Type B pancreatic cell (in vitro differentiated cells): Measurements from ENCODE around the gene FOXL2NB. TPM values are rescaled to one million over a fixed set of nuclear protein-coding genes. Genes with fewer than 3 reads are reported as not detected.
A peak's percentile ranks its signal among the peaks of the same experiment; 100 is the strongest.

Experiments
- DNase-seq: peaks from one replicate; pipeline ENCODE4 v3.0.0; 2021; ENCODE audit warnings: mixed read lengths; ENCODE audit not compliant: unreplicated experiment; ENCODE audit errors: extremely low spot score
- H3K27ac Mint-ChIP-seq: 2 replicates; pipeline ENCODE4 v1.8.0; 2021; ENCODE audit warnings: mild to moderate bottlenecking, mixed read lengths
- H3K27me3 Mint-ChIP-seq: 2 replicates; pipeline ENCODE4 v1.8.0; 2021; ENCODE audit warnings: mixed read lengths
- H3K36me3 Mint-ChIP-seq: 2 replicates; pipeline ENCODE4 v1.8.0; 2021; ENCODE audit warnings: mixed read lengths
- H3K4me1 Mint-ChIP-seq: one replicate; pipeline ENCODE4 v1.8.0; 2021; ENCODE audit warnings: mixed read lengths; ENCODE audit not compliant: unreplicated experiment
- H3K4me3 Mint-ChIP-seq: 2 replicates; pipeline ENCODE4 v1.8.0; 2021; ENCODE audit warnings: mild to moderate bottlenecking, mixed read lengths
- H3K9me3 Mint-ChIP-seq: 2 replicates; pipeline ENCODE4 v1.8.0; 2021; ENCODE audit warnings: mixed read lengths
- CTCF ChIP-seq: fragments of 200-600 bp; sonication (generic); conservative IDR thresholded peaks from 2 replicates; pipeline ENCODE4 v1.5.0; 2021; ENCODE audit warnings: antibody characterized with exemption, mild to moderate bottlenecking
- total RNA-seq: library from RNA; stranded (reverse); gene quantifications from 2 replicates; pipeline ENCODE4 v1.2.1, GENCODE V29; 2021; ENCODE audit warnings: low replicate concordance

Gene FOXL2NB
- total RNA-seq, 1 donor from 2014 or later = 0.34 TPM

DNA sequence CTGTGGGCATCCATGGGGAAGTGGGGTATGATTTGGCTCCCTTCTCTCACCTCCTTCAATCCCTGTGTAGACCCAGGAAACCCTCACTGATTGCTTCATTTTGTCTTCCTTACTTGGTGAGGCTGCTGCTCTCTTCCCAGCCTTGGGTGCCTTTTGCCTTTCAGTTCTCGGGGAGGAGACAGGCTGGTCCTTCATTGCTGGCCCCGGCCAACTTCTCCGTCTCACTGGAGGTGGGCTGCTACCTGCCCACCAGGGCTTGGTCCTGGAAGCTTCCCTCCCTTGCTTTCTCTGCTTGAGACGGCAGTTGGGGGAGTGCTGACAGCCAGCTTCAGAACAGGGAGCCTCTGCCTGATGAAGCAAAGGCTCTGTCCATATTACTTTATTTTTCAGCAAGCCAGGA, 4.7 kb upstream of the FOXL2NB start:
- H3K9me3 Mint-ChIP-seq = no peaks in the 10 kb centered on the region
- peaks cover 91% of the 10 kb centered on the region for H3K27me3 Mint-ChIP-seq
- peaks cover 18% of the 10 kb centered on the region for H3K4me1 Mint-ChIP-seq
- DNase-seq = no peak
- H3K4me3 Mint-ChIP-seq = peak overlapping the region; percentile 15
- H3K27ac Mint-ChIP-seq = no peak overlapping the region
- TF ChIP-seq CTCF = no peak
- H3K36me3 Mint-ChIP-seq = no peaks in the 10 kb centered on the region

GRCh38 chr3:138942861-138943623, 4.0 kb upstream of the FOXL2NB start:
- peak overlapping the region; percentile 62 for H3K4me3 Mint-ChIP-seq
- no peak for TF ChIP-seq CTCF
- H3K4me1 Mint-ChIP-seq = peaks cover 19% of the 10 kb centered on the region

DNA sequence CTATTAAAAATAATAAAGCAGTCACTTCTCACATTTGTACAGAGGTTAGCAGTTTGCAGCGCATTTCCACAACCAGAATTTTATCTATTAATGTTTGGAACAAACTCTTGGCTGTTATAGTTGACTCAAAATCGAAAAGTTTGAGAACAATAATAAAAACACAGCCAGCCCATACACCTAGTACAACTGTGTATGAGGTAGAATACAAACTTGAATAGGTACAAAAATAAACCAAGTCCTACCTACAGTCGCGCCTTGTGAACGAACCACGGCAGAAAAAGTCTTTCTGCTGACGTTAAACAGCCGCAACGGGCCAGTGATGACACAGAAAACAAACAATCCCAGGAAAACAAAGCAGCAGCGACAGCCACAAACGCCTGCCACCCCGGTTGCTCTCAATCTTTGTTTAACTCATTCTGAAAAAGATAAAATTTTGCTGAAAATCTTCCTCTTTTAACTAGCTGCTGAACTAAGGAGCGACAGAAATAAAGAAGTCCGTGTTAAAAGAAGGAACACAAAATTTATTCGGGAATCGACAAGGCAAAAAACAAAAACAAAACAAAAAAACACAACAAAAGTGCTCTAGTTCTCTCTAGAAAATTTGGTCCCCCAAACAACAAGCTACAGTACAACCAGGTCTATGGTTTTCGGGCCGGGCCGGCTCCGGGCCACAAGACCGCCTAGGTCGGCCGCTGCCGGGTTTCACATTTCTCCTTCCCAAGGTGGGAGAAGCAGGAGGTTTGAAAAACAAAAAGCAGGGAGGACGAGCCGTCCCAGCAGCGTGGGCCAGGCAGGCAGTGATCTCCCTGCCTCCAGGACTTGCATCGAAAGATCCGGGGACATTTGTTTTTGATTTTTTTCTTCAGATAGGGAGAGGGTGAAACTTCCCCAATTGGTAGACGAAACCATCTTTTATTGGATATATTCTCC, 3.0 kb upstream of the FOXL2NB start:
- H3K9me3 Mint-ChIP-seq = no peaks in the 10 kb centered on the region
- peaks cover 91% of the 10 kb centered on the region for H3K27me3 Mint-ChIP-seq
- TF ChIP-seq CTCF = no peak
- H3K27ac Mint-ChIP-seq = peak overlapping the region; percentile 51
- H3K4me1 Mint-ChIP-seq = peaks cover 19% of the 10 kb centered on the region
- DNase-seq = no peak
- no peaks in the 10 kb centered on the region for H3K36me3 Mint-ChIP-seq
- H3K4me3 Mint-ChIP-seq = peak overlapping the region; percentile 89

More at GRCh38 chr3:138942861-138943623, 4.0 kb upstream of the FOXL2NB start:
- no peaks in the 10 kb centered on the region for H3K9me3 Mint-ChIP-seq
- H3K27ac Mint-ChIP-seq = no peak overlapping the region
- DNase-seq = no peak
- H3K27me3 Mint-ChIP-seq = peaks cover 91% of the 10 kb centered on the region
- no peaks in the 10 kb centered on the region for H3K36me3 Mint-ChIP-seq

DNA sequence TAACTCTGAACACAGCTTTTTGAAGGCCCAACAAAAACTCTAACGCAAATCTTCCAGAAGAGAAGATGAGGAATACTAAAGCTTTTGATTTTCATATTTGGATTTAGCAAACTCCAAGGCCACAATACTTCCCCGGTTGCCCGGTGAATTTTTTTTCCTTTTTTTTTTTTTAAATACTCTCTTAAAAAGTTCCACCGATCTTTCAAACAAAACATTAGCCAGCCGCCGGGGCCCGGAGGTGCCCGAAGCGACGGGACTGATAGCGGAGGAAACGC, 2.4 kb upstream of the FOXL2NB start:
- Mint-ChIP-seq H3K36me3 (no peaks in the 10 kb centered on the region), H3K27me3 (peaks cover 91% of the 10 kb centered on the region), H3K27ac (peak overlapping the region; percentile 51), H3K9me3 (no peaks in the 10 kb centered on the region), H3K4me1 (peaks cover 22% of the 10 kb centered on the region), H3K4me3 (peak overlapping the region; percentile 89)
- no peak for DNase-seq
- no peak for TF ChIP-seq CTCF

DNA sequence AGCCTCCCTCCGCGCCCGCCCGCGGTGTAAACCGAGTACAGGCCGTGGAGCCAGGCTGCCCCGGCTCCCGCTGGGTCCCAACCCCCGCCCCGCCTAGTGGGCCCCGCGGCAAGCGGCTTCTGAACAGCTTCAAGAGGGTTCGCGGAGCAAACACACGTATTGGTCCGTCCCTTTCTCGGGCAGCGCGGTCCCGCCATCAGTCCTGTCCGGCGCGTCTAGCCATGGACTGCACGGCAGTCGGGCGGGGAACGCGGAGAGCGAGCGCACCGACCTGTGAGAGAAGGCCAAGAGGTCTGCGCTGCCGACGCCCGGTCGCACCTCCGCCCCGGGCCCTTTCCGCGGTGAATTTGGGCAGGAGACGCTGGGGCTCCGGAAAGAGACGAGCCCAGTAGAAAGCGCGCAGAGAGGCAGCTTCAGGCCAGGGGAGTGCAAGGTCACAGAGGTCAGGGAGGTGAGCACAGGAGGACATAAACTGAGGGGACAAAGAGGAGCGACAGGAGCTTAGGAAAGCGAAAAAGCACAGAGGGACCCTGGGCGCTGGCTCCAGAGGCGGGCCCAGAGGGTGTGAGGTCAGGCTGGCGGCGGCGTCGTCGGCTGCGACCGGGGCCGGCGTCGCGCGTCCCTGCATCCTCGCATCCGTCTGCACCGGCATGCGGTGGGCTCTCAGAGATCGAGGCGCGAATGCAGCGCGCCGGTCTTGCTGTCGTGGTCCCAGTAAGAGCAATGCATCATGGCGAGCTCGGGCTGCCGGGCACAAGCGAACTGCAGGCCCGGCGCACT, 1.9 kb upstream of the FOXL2NB start:
- DNase-seq = no peak
- no peak for TF ChIP-seq CTCF
- H3K9me3 Mint-ChIP-seq = no peaks in the 10 kb centered on the region
- H3K4me1 Mint-ChIP-seq = peaks cover 22% of the 10 kb centered on the region
- H3K36me3 Mint-ChIP-seq = no peaks in the 10 kb centered on the region
- peak overlapping the region; percentile 89 for H3K4me3 Mint-ChIP-seq
- peaks cover 91% of the 10 kb centered on the region for H3K27me3 Mint-ChIP-seq
- peak overlapping the region; percentile 70 for H3K27ac Mint-ChIP-seq
